AG04449 (cell line): ENCODE data around the gene GUCA2A.
"Not testable (repeated sequence)": the region's sequence is repeated elsewhere in the genome, so short reads cannot be mapped to it uniquely, and the experiment has no call there.

Source experiments
- CTCF ChIA-PET: fragments of 350-600 bp; formaldehyde crosslinking; extraction: SDS; loops from one replicate; lab custom pipeline; 2021; ENCODE audit warnings: antibody characterized with exemption; lab: Yijun Ruan, JAX
- POLR2A ChIA-PET: fragments of 400-600, 350-600 bp; formaldehyde crosslinking; extraction: SDS; loops from one replicate; lab custom pipeline; 2020; ENCODE audit warnings: antibody characterized with exemption, inconsistent platforms; lab: Yijun Ruan, JAX
- DNase-seq: peaks from one replicate; pipeline ENCODE4 v3.0.0-alpha.2; 2010; ENCODE audit warnings: low read depth, low spot score
- H3K4me3 ChIP-seq: 2 replicates; pipeline ENCODE4 v1.5.1; 2011; ENCODE audit warnings: low read depth, mild to moderate bottlenecking, control low read depth, low read length
- TF ChIP-seq, protein P1 (sequence below): IDR thresholded peaks from one replicate; pipeline ENCODE4 v1.5.1; 2011; ENCODE audit warnings: mild to moderate bottlenecking, moderate library complexity, low read length, control low read depth, inconsistent platforms; ENCODE audit not compliant: insufficient read depth; ENCODE audit errors: missing control alignments

Gene GUCA2A, protein sequence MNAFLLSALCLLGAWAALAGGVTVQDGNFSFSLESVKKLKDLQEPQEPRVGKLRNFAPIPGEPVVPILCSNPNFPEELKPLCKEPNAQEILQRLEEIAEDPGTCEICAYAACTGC

DNA sequence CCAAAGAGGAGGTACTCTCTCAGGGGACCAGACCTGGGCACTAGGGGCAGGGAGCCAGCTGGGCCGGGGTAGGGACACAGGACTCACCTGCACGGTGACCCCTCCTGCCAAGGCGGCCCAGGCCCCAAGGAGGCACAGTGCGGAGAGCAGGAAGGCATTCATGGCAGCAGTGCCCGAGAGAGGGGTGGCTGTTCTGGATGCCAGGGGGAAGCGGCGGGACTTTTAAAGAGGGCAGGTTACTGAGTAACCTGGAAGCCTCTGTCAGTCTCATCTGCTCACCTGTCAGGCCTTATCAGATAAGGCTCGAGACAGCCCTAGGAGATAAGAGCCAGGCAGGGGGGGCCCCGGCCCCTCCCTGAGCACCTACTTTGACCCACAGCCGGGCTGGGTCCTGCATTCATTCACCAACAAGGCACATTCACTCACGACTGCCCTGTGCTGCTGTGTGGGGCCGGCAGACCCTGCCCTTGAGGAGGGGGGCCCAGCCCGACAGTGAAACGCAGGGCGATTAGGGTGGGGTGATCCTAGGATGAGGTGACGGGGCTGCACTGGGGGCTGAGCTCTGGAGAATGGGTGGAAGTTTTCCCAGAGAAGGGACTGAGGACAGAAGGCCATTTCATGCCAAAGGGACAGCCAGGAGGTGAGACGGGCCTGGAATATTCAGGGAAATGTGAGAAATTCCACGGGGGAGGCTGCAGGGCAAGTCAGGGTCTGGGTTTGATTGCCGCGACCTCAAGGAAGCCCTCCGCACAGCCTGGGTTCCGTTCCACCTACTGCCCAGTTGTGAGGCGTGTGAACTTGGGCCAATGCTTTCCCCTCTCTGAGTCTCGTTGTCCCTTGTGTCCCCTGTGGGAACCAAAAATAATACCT lies at the start of gene GUCA2A:
Gene GUCA2A (minus strand): TSS at position 195 of the 870 bp plus-strand sequence. CDS start 33 bp downstream, at position 162.
- no peak for DNase-seq
- TF ChIP-seq, protein P1, sequence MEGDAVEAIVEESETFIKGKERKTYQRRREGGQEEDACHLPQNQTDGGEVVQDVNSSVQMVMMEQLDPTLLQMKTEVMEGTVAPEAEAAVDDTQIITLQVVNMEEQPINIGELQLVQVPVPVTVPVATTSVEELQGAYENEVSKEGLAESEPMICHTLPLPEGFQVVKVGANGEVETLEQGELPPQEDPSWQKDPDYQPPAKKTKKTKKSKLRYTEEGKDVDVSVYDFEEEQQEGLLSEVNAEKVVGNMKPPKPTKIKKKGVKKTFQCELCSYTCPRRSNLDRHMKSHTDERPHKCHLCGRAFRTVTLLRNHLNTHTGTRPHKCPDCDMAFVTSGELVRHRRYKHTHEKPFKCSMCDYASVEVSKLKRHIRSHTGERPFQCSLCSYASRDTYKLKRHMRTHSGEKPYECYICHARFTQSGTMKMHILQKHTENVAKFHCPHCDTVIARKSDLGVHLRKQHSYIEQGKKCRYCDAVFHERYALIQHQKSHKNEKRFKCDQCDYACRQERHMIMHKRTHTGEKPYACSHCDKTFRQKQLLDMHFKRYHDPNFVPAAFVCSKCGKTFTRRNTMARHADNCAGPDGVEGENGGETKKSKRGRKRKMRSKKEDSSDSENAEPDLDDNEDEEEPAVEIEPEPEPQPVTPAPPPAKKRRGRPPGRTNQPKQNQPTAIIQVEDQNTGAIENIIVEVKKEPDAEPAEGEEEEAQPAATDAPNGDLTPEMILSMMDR, result no peak
- H3K4me3 ChIP-seq, result no peak within 1 kb of the TSS
- ChIA-PET POLR2A (no interaction called here), CTCF (interaction anchor here (12.1 kb wide), 1 partner anchor 8 kb away, joined by 178 read pairs; no protein-coding TSS in a partner anchor)

DNA sequence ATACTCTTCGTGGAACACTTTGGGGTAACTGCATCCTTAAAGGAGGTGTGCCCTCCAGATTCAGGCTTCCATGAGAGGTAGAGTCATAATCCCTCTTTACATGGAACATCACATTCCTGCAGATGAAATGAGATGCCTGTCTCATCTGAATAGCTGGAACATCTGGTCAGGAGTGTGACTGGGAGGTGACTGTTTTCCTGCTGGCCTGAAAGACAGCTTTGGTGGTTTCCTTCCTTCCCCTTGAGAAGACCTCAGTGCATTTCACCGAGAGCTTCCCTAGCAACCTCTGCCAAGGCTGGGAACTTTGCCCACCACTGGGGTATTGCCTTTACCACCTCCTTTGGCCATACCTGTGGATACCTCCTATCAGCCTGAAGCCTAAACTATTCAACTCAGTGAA lies 46.7 kb upstream of the GUCA2A start:
- DNase-seq, result no peak
- no peak overlapping the region for H3K4me3 ChIP-seq
- TF ChIP-seq, protein P1, result no peak
- CTCF ChIA-PET, result interaction anchor here (0.6 to 1.6 kb wide), 3 partner anchors 13 to 37 kb away, joined by 3 to 4 read pairs (median 4); no protein-coding TSS in a partner anchor
- POLR2A ChIA-PET, result interaction anchor here (0.7 kb wide), 1 partner anchor 21 kb away, joined by 3 read pairs; no protein-coding TSS in a partner anchor

DNA sequence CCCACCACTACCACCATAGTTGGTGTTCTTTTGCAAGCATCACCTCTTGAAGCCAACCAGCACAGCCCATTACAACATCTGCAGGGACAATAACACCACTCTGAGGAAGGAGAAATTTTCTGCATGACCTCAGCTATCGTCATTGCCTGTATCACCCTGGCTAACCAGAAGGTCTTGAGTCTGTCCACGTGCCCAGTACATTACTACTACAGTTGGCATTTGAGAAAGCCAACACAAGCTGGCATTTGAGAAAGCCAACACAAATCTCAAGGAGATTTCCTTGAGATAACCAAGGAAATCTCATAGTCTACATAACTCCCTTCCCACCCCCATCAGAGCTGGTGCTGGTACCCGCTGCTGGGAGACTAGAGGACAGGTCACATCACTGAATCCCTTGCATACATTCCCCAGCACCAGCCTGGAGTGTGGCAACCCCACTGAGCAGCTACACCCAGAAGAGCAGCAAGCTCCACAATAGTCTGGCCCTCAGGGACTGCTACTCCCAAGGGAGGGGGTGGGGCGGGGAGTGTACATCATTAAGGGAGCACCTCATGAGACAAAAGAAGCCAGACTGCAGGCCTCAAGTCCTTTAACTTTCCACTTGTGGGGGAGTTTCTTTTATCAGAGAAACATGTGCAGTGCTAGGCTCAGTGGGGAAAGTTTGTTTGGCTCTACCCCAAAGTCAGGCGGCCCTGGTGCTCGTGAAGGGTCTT lies 46.0 kb upstream of the GUCA2A start:
- DNase-seq, result no peak
- TF ChIP-seq, protein P1, result no peak
- no peak overlapping the region for H3K4me3 ChIP-seq
- CTCF ChIA-PET, result interaction anchor here (0.6 to 1.6 kb wide), 4 partner anchors 12 to 63 kb away, joined by 3 to 4 read pairs (median 4); no protein-coding TSS in a partner anchor
- POLR2A ChIA-PET, result no interaction called here

DNA sequence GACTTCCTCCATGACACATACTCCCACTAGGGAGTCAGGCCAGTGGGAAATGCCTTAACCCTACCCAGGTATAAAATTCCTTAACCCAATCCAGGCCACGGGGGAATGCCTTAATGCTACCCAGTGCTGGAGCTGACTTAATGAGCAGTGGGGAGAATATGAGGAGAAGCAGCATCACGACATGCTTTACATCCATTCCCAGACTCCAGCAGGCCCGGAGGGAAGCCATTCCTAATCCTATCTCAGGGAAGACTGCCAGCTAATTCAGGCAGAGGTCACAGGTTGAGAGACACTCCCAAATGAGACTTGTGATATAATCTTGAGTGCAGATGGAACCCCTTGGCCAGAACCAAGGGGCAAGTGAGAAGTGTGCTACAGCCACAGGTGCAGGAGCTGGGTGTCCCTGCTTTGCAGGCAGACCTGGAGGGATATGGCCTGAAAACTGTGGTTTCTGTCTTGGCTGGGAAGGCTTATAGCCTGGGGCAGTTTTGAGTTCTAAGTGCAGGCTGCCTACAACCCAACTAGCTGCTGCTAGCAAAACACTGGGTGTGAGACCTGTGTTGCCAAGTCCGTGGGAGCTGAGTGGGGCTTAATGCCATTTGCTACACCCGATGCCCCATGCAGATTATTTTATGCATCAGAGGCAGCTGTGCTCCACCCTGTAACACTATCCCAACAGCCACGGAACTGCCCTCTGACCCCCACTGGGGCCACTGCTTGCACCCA lies 45.1 kb upstream of the GUCA2A start:
- POLR2A ChIA-PET, result no interaction called here
- CTCF ChIA-PET, result interaction anchor here (1.0 to 1.5 kb wide), 2 partner anchors 36 to 62 kb away, joined by 4 read pairs; no protein-coding TSS in a partner anchor
- no peak overlapping the region for H3K4me3 ChIP-seq
- no peak for DNase-seq
- TF ChIP-seq, protein P1, result no peak

DNA sequence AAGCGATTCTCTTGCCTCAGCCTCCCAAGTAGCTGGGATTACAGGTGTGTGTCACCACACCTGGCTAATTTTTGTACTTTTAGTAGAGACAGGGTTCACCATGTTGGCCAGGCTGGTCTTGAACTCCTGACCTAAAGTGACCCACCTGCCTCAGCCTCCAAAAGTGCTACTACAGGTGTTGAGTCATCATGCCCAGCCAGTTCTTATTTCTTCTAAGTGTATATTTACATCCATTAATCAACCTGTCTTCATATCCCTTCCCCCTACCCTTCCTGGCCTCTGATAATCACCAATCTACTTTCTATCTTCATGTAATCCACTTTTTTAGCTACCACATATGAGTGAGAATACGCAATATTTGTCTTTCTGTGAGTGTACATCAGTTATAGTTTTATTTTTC lies 42.4 kb upstream of the GUCA2A start:
- CTCF ChIA-PET, result interaction anchor here (1.0 kb wide), 3 partner anchors 19 to 59 kb away, joined by 3 to 6 read pairs (median 3); no protein-coding TSS in a partner anchor
- POLR2A ChIA-PET, DNase-seq, H3K4me3 ChIP-seq: not testable (repeated sequence)

DNA sequence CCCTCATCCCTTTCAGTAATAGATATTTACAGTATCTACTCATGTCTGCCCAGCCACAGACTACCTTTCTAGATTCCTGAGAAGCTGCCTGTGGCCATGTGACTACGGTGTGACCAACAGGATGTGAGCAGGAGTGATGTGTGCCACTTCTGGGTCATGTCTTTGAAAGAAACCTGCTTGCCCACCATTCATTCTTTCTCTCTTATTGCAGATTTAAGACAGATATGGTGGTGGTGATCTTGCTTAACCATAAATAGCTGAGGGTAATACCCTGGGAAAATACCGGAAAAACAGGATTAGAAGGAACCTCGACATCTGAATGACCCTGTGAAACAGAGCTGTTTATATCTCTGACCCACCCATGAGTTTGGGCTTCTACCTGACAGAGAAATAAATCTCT lies 41.6 kb upstream of the GUCA2A start:
- TF ChIP-seq, protein P1, result no peak
- no peak overlapping the region for H3K4me3 ChIP-seq
- DNase-seq, result no peak
- ChIA-PET POLR2A (no interaction called here), CTCF (interaction anchor here (1.0 to 1.3 kb wide), 4 partner anchors 9 to 58 kb away, joined by 3 to 6 read pairs (median 4); no protein-coding TSS in a partner anchor)
